DOHH2 (cell line): ENCODE measurements around the gene RNF217.

Source experiments
- H3F3A ChIP-seq: fragments of 200-600 bp; sonication (generic), shearing (Covaris generic); 2 replicates; pipeline ENCODE4 v1.6.0; 2016; ENCODE audit warnings: antibody characterized with exemption, mild to moderate bottlenecking; ENCODE audit not compliant: control insufficient read depth, insufficient read depth
- H3K27ac ChIP-seq: fragments of 200-600 bp; sonication (generic); 2 replicates; pipeline ENCODE4 v1.5.1; 2014; ENCODE audit warnings: low read depth, mild to moderate bottlenecking, low read length, moderate library complexity
- H3K27me3 ChIP-seq: fragments of 200-600 bp; sonication (generic); 2 replicates; pipeline ENCODE4 v1.6.1; 2014; ENCODE audit warnings: mild to moderate bottlenecking, low read length, mixed read lengths; ENCODE audit not compliant: control insufficient read depth
- H3K36me3 ChIP-seq: fragments of 200-600 bp; sonication (generic); 2 replicates; pipeline ENCODE4 v1.6.1; 2014; ENCODE audit warnings: mild to moderate bottlenecking, low read length, moderate library complexity, mixed read lengths; ENCODE audit not compliant: control insufficient read depth
- H3K4me1 ChIP-seq: fragments of 200-600 bp; sonication (generic); 2 replicates; pipeline ENCODE4 v1.6.1; 2014; ENCODE audit warnings: mild to moderate bottlenecking, low read length, mixed read lengths; ENCODE audit not compliant: control insufficient read depth
- H3K4me2 ChIP-seq: fragments of 200-600 bp; sonication (generic); 2 replicates; pipeline ENCODE4 v1.6.0; 2014; ENCODE audit warnings: mild to moderate bottlenecking, low read length, moderate library complexity
- H3K4me3 ChIP-seq: fragments of 200-600 bp; sonication (generic); 2 replicates; pipeline ENCODE4 v1.5.1; 2014; ENCODE audit warnings: mild to moderate bottlenecking, low read length, mixed read lengths
- H3K79me2 ChIP-seq: fragments of 200-600 bp; sonication (generic); 2 replicates; pipeline ENCODE4 v1.6.1; 2014; ENCODE audit warnings: mild to moderate bottlenecking, low read length, mixed read lengths; ENCODE audit not compliant: control insufficient read depth
- H3K9me2 ChIP-seq: fragments of 200-600 bp; sonication (generic); replicated peaks from 2 replicates; pipeline ENCODE4 v1.6.1; 2014; ENCODE audit warnings: mild to moderate bottlenecking, low read length, mixed read lengths; ENCODE audit not compliant: control insufficient read depth
- H3K9me3 ChIP-seq: fragments of 200-600 bp; sonication (generic); 2 replicates; pipeline ENCODE4 v1.6.1; 2014; ENCODE audit warnings: antibody characterized with exemption, low read length, mixed read lengths; ENCODE audit not compliant: control insufficient read depth, insufficient read depth
- H4K20me1 ChIP-seq: fragments of 200-600 bp; sonication (generic); 2 replicates; pipeline ENCODE4 v1.6.0; 2014; ENCODE audit warnings: low read depth, mild to moderate bottlenecking, antibody characterized with exemption, low read length, moderate library complexity; ENCODE audit not compliant: control insufficient read depth, insufficient read depth
- EZH2phosphoT487 ChIP-seq: fragments of 200-600 bp; sonication (generic); IDR thresholded peaks from 2 replicates; pipeline ENCODE4 v1.6.1; 2017; ENCODE audit warnings: borderline replicate concordance, mild to moderate bottlenecking, antibody characterized with exemption, low read length, moderate library complexity, mixed read lengths
- TF ChIP-seq, protein P1 (sequence below): fragments of 200-600 bp; sonication (generic); IDR thresholded peaks from one replicate; pipeline ENCODE4 v1.5.1; 2014; ENCODE audit warnings: antibody characterized with exemption, mild to moderate bottlenecking, low read depth, low read length; ENCODE audit not compliant: poor library complexity, severe bottlenecking

Gene RNF217

DNA sequence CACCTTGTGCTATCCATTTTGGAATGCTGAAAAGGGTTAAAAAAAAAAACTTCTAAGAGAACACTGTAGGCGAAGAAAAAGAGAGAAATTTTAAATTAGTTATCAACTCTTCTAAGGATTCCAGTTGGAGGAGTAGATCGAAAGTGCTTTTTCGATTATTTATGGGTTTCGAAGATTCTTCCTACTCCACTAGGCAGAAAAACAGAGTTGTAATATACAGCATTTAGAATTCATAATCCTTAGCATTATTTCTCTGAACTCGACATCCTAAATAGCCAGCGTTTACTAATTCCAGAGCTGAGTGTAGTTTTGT is 817 bp upstream of the RNF217 start:
- H3K9me2 ChIP-seq = no peaks in the 10 kb centered on the region
- no peak overlapping the region for H3K27ac ChIP-seq
- no peaks in the 10 kb centered on the region for H4K20me1 ChIP-seq
- H3K27me3 ChIP-seq = no peaks in the 10 kb centered on the region
- no peaks in the 10 kb centered on the region for H3F3A ChIP-seq
- no peaks in the 10 kb centered on the region; the same call in 1 of the 2 replicates for H3K9me3 ChIP-seq
- no peak overlapping the region for H3K4me3 ChIP-seq
- TF ChIP-seq EZH2phosphoT487 = no peak
- TF ChIP-seq, protein P1, sequence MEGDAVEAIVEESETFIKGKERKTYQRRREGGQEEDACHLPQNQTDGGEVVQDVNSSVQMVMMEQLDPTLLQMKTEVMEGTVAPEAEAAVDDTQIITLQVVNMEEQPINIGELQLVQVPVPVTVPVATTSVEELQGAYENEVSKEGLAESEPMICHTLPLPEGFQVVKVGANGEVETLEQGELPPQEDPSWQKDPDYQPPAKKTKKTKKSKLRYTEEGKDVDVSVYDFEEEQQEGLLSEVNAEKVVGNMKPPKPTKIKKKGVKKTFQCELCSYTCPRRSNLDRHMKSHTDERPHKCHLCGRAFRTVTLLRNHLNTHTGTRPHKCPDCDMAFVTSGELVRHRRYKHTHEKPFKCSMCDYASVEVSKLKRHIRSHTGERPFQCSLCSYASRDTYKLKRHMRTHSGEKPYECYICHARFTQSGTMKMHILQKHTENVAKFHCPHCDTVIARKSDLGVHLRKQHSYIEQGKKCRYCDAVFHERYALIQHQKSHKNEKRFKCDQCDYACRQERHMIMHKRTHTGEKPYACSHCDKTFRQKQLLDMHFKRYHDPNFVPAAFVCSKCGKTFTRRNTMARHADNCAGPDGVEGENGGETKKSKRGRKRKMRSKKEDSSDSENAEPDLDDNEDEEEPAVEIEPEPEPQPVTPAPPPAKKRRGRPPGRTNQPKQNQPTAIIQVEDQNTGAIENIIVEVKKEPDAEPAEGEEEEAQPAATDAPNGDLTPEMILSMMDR = no peak
- no peaks in the 10 kb centered on the region for H3K36me3 ChIP-seq
- H3K79me2 ChIP-seq = no peaks in the 10 kb centered on the region
- H3K4me1 ChIP-seq = no peaks in the 10 kb centered on the region
- H3K4me2 ChIP-seq = no peak overlapping the region

- no peaks in the 10 kb centered on the region; the same call in 1 of the 2 replicates for H3K9me3 ChIP-seq
- no peaks in the 10 kb centered on the region for H3K36me3 ChIP-seq
- no peaks in the 10 kb centered on the region for H3K79me2 ChIP-seq
- TF ChIP-seq EZH2phosphoT487 = no peak
- TF ChIP-seq, protein P1 = no peak
- no peaks in the 10 kb centered on the region for H3F3A ChIP-seq
- H4K20me1 ChIP-seq = no peaks in the 10 kb centered on the region
- no peaks in the 10 kb centered on the region for H3K27me3 ChIP-seq
- H3K4me3 ChIP-seq = no peak overlapping the region
- no peak overlapping the region for H3K27ac ChIP-seq
- no peaks in the 10 kb centered on the region for H3K4me1 ChIP-seq
- H3K9me2 ChIP-seq = no peaks in the 10 kb centered on the region
- H3K4me2 ChIP-seq = no peak overlapping the region
Measured at GRCh38 chr6:124962639-124963415, 590 bp downstream of the RNF217 start.

DNA sequence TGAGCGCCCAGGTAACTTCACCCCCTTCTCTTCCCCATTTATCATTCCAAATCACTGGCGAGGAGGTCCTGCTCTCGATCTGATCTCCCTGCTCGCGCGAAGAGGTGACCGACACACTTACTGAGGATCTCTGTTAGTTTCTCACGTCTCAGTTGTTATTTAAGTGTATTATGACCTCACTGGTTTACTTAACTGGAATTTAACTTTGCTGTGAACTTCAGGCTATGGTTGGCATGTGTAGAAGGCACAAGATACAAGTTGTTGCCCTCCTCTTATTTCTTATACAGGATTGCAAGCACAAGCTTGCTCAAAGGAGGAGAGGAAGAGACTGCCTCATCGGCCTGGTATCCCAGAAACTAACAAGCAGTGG is 1.2 kb downstream of the RNF217 start:
- H3K9me2 ChIP-seq = no peaks in the 10 kb centered on the region
- H3K4me1 ChIP-seq = no peaks in the 10 kb centered on the region
- no peak overlapping the region for H3K4me2 ChIP-seq
- no peaks in the 10 kb centered on the region for H3K27me3 ChIP-seq
- H4K20me1 ChIP-seq = no peaks in the 10 kb centered on the region
- H3K9me3 ChIP-seq = no peaks in the 10 kb centered on the region; the same call in 1 of the 2 replicates
- no peaks in the 10 kb centered on the region for H3K79me2 ChIP-seq
- H3F3A ChIP-seq = no peaks in the 10 kb centered on the region
- H3K4me3 ChIP-seq = no peak overlapping the region
- H3K36me3 ChIP-seq = no peaks in the 10 kb centered on the region
- TF ChIP-seq, protein P1 = no peak
- no peak for TF ChIP-seq EZH2phosphoT487
- H3K27ac ChIP-seq = no peak overlapping the region
